HL-60 (cell line): ENCODE data around the gene ERC2.

Experiments
- DNase-seq, 2 experiments: peaks; one replicate each; pipeline ENCODE4 v3.0.0-alpha.2; 2010 to 2020; ENCODE audit warnings: low read depth in 1 of 2, low spot score in 1 of 2
- H3K27ac ChIP-seq: fragments of 250-450 bp; sonication (Bioruptor Pico); replicated peaks from 2 replicates; pipeline ENCODE4 v1.5.1; 2020; ENCODE audit warnings: mild to moderate bottlenecking, moderate library complexity
- H3K27me3 ChIP-seq: fragments of 250-450 bp; sonication (Bioruptor Pico); 2 replicates; pipeline ENCODE4 v1.5.1; 2021; ENCODE audit warnings: mild to moderate bottlenecking, moderate library complexity; ENCODE audit not compliant: insufficient read depth, poor library complexity, severe bottlenecking
- H3K4me3 ChIP-seq: replicated peaks from 2 replicates; pipeline ENCODE4 v1.5.1; 2011; ENCODE audit warnings: mild to moderate bottlenecking, control low read depth, low read length; ENCODE audit not compliant: insufficient read depth
- CTCF ChIP-seq: IDR thresholded peaks from one replicate; pipeline ENCODE4 v1.5.1; 2011; ENCODE audit warnings: low read length, control low read depth, inconsistent platforms; ENCODE audit not compliant: insufficient read depth
- GABPA ChIP-seq: IDR thresholded peaks from 2 replicates; pipeline ENCODE4 v1.6.1; 2012; ENCODE audit warnings: low read depth
- POLR2AphosphoS5 ChIP-seq: IDR thresholded peaks from 2 replicates; pipeline ENCODE4 v1.6.1; 2012; ENCODE audit warnings: low read depth
- REST ChIP-seq: IDR thresholded peaks from 2 replicates; pipeline ENCODE4 v1.6.1; 2012; ENCODE audit warnings: low read depth; ENCODE audit not compliant: insufficient replicate concordance
- SPI1 ChIP-seq: IDR thresholded peaks from 2 replicates; pipeline ENCODE4 v1.6.1; 2012; ENCODE audit warnings: low read depth, mild to moderate bottlenecking, borderline replicate concordance

Gene ERC2

GRCh38 chr3:55469957-55470526 lies 998.2 kb downstream of the ERC2 start:
- no peak for TF ChIP-seq POLR2AphosphoS5
- no peak for TF ChIP-seq REST
- no peak for TF ChIP-seq CTCF
- no peak for TF ChIP-seq GABPA
- TF ChIP-seq SPI1 = no peak
- Histone ChIP-seq H3K27me3 (no peaks in the 10 kb centered on the region), H3K27ac (no peak overlapping the region), H3K4me3 (no peak overlapping the region)
- no peak for DNase-seq

GRCh38 chr3:55468251-55468650 lies 1000.0 kb downstream of the ERC2 start:
- TF ChIP-seq SPI1 (no peak), POLR2AphosphoS5 (no peak), GABPA (no peak), CTCF (no peak), REST (no peak)
- no peak for DNase-seq
- H3K4me3 ChIP-seq = no peak overlapping the region
- H3K27ac ChIP-seq = no peak overlapping the region
- H3K27me3 ChIP-seq = no peaks in the 10 kb centered on the region

GRCh38 chr3:55467099-55467498 lies 1001.2 kb downstream of the ERC2 start:
- Histone ChIP-seq H3K4me3 (no peak overlapping the region), H3K27ac (no peak overlapping the region), H3K27me3 (no peaks in the 10 kb centered on the region)
- DNase-seq = no peak
- no peak for TF ChIP-seq GABPA
- TF ChIP-seq CTCF = no peak
- TF ChIP-seq POLR2AphosphoS5 = no peak
- TF ChIP-seq SPI1 = no peak
- TF ChIP-seq REST = no peak
